ENCODE data around the gene BCL2L11.
A peak's percentile ranks its signal among the peaks of the same experiment; 100 is the strongest.

BCL2L11 gene

GRCh38 chr2:111117598-111118480 lies 2.9 kb upstream of the BCL2L11 start:
- DNase-seq (ENCODE audit: low read depth in 2 of 2), result peak; percentile 11 to 27

GRCh38 chr2:111118481-111118980 lies 2.2 kb upstream of the BCL2L11 start:
- DNase-seq (ENCODE audit: low read depth in 2 of 2), result no peak

DNA sequence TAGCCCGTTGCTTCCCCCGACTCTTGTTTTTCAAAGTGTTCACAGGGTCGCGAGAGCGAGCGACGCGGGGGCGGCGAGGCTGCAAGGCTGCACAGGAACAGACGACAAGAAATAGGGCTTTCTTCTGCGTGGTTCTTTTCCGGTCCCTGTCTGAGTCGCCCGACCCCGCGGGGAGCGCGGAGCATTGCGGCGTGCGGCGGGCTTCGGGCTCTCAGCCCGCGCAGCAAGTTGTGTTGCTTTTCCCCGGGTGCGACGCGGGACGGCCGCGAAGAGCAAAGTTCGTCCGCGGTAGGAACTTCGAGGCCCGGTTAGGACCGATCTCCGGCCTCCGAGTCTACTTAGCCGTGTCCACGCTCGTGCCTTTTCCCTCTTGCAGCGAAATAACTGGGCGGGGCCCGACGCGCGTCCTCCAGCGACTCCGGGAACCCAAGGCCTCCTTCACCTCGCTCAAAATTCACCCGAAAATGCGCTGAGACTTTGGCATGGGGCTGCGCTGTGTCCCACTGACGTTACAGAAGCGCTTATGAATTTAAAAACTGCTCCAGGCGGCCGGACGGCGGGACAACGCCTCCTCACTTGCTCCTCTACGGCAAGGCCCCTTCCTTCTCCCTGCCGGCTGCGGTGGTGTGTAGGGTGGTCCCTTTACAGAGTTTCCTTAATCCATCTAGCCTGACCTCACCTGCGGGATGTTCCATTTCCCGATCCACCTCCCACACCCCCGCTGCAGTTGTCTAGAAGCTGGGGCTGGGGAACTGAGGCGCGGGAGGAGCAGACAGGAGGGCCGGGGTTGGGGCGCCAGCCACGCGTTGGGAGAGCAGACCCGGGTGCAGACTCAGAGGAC lies 1.5 kb upstream of the BCL2L11 start:
- peak; percentile 20 to 27 for DNase-seq (ENCODE audit: low read depth in 2 of 2)

- DNase-seq (ENCODE audit: low read depth in 2 of 2), result no peak
Observed at GRCh38 chr2:111119822-111120252, 877 bp upstream of the BCL2L11 start.

DNA sequence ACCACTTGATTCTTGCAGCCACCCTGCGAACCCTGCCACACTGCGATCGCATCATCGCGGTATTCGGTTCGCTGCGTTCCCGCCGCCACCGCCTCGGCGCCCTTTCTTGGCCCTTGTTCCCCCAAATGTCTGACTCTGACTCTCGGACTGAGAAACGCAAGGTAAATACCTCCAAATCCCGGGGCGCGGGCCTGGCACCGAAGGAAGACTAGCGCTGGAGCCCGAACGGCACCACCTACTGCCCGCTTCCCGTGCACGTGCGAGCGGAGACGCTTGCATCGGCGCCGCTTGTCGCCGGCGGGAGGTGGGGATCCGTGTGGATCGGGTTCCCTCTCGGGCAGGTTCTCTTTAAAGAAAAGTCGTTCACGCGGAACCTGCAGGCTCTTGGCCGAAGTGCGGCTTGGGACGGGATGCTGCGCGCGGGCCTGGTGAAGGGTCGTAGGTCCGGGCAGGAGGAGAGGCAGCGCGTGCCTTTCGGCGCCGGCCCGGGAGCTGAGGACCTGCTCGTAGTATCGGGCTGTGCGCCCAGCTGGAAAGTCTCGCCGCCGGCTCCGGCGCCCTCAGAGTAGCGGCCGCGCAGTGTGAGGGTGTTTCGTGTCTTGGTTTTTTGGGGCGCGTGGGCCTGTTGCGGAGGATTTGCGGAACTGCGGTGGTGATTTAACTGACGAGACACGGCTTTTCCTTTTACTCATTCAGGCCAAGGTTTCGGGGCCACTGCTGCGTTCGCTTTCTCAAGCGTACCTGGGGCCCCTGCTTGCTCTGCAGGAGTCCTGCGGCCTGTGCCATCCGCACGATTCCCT lies 514 bp downstream of the BCL2L11 start:
- DNase-seq (ENCODE audit: low read depth in 2 of 2), result peak; percentile 30 to 42

DNA sequence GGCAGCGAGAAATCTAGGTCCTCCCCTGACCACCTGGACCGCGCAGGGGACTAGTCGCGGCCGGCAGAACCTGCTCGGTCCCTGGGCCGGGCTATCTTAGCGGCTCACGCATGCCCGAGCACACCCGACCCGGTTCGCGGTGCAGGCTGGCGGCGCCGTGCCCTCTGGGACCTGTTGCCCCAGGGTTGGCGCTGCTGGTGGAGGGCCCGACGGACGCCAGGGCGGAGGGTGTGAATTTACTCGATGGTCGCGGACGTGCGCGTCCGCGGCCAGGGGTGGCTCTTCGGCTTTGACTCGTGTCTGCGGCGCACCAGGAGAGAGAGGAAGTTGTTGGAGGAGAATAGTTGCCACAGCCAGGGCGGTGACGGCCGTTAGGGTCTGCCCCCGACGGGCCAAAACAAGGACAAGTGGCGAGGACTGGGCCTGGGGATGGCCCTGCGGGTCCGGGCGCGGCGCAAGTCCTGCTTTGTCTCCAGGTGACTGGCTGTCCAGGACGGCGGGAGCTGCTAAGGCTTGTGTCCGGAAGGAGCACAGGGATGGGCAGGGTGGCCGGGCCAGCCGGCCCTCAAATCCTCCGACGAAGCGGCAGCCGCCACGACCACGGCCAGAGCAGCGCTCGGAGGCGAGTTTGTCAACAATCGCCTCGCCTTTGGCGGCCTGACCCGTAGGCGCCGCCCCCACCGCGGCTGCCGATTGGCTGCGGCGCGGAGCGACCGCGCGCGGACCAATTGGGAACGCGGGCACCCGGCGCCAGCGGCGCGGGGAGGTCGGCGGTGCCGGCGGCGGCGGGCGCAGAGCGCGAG lies 1.3 kb downstream of the BCL2L11 start:
- peak; percentile 66 to 76 for DNase-seq (ENCODE audit: low read depth in 2 of 2)

GRCh38 chr2:111122631-111123421 lies 2.1 kb downstream of the BCL2L11 start:
- DNase-seq (ENCODE audit: low read depth in 2 of 2), result peak in 1 of 2 donors; percentile 32

DNA sequence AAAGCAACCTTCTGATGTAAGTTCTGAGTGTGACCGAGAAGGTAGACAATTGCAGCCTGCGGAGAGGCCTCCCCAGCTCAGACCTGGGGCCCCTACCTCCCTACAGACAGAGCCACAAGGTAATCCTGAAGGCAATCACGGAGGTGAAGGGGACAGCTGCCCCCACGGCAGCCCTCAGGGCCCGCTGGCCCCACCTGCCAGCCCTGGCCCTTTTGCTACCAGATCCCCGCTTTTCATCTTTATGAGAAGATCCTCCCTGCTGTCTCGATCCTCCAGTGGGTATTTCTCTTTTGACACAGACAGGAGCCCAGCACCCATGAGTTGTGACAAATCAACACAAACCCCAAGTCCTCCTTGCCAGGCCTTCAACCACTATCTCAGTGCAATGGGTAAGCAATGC lies 3.0 kb downstream of the BCL2L11 start:
- DNase-seq (ENCODE audit: low read depth in 2 of 2), result no peak

DNA sequence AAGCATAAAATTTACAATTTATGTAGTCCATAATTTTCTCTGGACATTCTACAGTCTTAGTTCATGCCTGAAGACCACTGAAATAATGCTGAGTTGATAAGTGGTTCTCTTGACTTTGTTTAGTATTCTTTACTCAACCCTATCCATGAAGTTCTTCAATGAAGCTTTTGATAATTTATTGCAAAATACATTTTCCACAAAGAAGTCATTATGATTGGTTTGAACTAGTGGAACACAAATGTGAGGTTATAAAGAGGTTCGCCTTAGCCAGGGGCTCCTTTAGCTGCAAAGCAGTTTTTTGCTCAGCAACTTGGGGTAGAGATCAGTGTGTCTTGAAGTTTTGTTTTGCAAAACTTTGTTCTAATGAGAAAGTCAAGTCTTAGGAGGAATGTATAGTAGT lies 5.9 kb downstream of the BCL2L11 start:
- no peak for DNase-seq (ENCODE audit: low read depth in 2 of 2)

DNA sequence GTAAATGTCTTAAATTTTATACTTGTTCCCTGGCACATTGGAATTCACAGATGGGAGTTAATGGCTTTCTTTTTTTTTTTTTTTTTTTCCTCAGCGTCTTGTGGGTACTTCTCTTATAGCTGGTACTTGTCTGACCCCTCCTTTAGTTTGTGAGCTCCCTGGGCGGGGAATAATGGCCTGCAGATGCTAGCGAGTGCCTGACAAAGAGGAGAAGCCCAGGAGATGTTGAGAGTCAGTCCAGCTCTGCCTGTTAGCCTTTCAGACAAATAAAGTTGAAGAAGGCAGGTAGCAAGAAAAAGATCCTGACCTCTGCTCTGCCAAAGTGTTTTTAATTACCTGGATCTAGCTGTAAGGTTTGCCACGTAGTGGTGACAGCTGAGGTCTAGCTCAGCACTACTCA lies 6.6 kb downstream of the BCL2L11 start:
- DNase-seq (ENCODE audit: low read depth in 2 of 2), result no peak

DNA sequence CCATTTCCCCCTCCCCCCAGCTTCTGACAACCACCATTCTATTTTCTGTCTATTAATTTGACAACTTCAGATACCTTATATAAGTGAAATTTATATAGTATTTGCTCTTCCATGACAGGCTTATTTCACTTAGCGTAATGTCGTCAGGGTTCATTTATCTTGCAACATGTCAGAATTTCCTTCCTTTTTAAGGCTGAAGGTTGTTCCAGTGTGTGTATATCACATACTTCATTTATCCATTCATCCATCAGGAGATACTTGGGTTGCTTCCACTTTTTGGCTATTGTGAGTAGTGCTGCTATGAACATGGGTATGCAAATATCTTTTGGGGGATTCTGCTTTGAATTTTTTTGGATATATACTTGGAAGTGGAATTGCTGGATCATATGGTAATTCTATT lies 7.4 kb downstream of the BCL2L11 start:
- no peak for DNase-seq (ENCODE audit: low read depth in 2 of 2)

DNA sequence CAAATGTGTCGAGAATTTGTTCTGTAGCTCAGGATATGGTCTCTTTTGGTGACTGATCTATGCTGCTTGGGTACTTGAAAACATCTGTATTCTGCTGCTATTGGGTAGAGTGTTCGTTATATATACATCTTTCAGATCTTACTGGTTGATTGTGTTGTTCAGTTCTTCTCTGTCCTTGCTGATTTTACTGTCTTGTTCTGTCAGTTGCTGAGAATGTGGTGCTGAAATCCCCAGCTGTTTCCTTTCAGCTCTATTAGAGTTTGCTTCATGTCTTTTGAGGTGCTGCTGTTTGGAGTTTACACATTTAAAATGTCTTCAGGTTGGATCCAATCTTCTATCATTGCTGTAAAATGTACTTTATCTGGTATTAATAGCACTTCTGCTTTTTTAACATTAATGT lies 12.9 kb downstream of the BCL2L11 start:
- DNase-seq (ENCODE audit: low read depth in 2 of 2), result no peak

DNA sequence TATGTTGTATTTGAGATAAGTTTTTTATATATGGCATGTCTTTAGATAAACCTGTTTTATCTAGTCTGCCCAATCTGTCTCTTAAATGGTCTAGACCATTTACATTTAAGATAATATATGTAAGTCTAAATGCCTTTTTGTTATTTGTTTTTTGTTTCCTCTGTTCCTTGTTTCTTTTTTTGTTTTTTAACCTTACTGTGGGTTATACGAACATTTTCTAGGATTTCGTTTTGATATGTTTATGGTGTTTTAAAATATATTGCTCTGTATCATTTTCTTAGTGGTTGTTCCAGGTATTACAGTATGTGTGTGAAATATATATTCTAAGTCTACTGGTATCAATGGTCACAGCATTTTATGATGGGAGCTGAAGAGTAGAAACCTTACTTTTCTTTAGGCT lies 13.3 kb downstream of the BCL2L11 start:
- no peak for DNase-seq (ENCODE audit: low read depth in 2 of 2)

GRCh38 chr2:111135237-111135909 lies 14.7 kb downstream of the BCL2L11 start:
- no peak for DNase-seq (ENCODE audit: low read depth in 2 of 2)

GRCh38 chr2:111135910-111136297 lies 15.2 kb downstream of the BCL2L11 start:
- no peak for DNase-seq (ENCODE audit: low read depth in 2 of 2)

- DNase-seq (ENCODE audit: low read depth in 2 of 2), result no peak
Observed at GRCh38 chr2:111138839-111139238, 18.1 kb downstream of the BCL2L11 start.

GRCh38 chr2:111139637-111140317 lies 19.1 kb downstream of the BCL2L11 start:
- no peak for DNase-seq (ENCODE audit: low read depth in 2 of 2)

DNA sequence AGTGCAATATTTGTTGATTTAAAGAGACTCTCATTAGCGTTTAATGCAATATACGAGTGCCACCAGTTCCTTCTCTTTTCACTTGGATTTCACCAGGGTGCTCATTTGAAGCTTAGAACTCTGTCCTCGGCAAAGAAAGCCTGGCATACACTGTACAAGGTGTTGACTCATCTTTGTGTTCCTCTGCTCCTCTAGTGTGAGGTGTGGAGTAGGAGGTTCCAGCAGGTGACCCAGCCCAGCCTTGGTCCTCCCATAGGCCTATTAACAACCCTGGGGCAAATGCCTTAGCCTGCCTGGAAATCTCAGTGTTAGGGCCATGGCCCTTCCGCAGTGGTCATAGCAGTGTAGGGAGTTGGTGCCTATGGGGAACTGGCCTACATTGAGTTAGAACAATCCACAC lies 20.1 kb downstream of the BCL2L11 start:
- no peak for DNase-seq (ENCODE audit: low read depth in 2 of 2)

- no peak for DNase-seq (ENCODE audit: low read depth in 2 of 2)
Observed at GRCh38 chr2:111142101-111142500, 21.4 kb downstream of the BCL2L11 start.
